Mesenchymal stem cell (in vitro differentiated cells and primary cell): ENCODE results near the gene APBB1IP.
A peak's percentile ranks its signal among the peaks of the same experiment; 100 is the strongest.

Source experiments
- DNase-seq: peaks from one replicate; pipeline ENCODE4 v3.0.0-alpha.2; 2013
- H2AFZ ChIP-seq: one replicate; pipeline ENCODE4 v1.6.1; 2013; ENCODE audit warnings: low read depth, mild to moderate bottlenecking, control low read depth, inconsistent platforms, low read length, moderate library complexity
- H2AK5ac ChIP-seq: 2 replicates; pipeline ENCODE4 v1.6.1; 2013; ENCODE audit warnings: low read length, moderate library complexity, mild to moderate bottlenecking, inconsistent platforms; ENCODE audit not compliant: severe bottlenecking
- H2BK120ac ChIP-seq: one replicate; pipeline ENCODE4 v1.6.1; 2013; ENCODE audit warnings: low read depth, mild to moderate bottlenecking, inconsistent platforms, low read length, moderate library complexity
- H2BK12ac ChIP-seq, 2 experiments: one replicate each; pipeline ENCODE4 v1.6.1; 2013; ENCODE audit warnings: inconsistent platforms in 2 of 2, low read length in 2 of 2, mild to moderate bottlenecking in 2 of 2, moderate library complexity in 2 of 2, control low read depth in 1 of 2
- H2BK15ac ChIP-seq: one replicate; pipeline ENCODE4 v1.6.1; 2013; ENCODE audit warnings: mild to moderate bottlenecking, low read depth, inconsistent platforms; ENCODE audit not compliant: poor library complexity, severe bottlenecking
- H2BK5ac ChIP-seq: 2 replicates; pipeline ENCODE4 v1.6.1; 2013; ENCODE audit warnings: low read depth, mild to moderate bottlenecking, low read length, control low read depth, inconsistent platforms; ENCODE audit not compliant: poor library complexity, severe bottlenecking
- H3K14ac ChIP-seq, 2 experiments: one replicate each; pipeline ENCODE4 v1.6.1; 2013; ENCODE audit warnings: inconsistent platforms in 2 of 2, low read length in 2 of 2, control low read depth in 1 of 2, mild to moderate bottlenecking in 1 of 2, moderate library complexity in 1 of 2
- H3K18ac ChIP-seq, 2 experiments: one replicate each; pipeline ENCODE4 v1.6.1; 2013; ENCODE audit warnings: inconsistent platforms in 2 of 2, low read length in 2 of 2, control low read depth in 1 of 2, low read depth in 1 of 2, mild to moderate bottlenecking in 1 of 2
- H3K23ac ChIP-seq, 2 experiments: one replicate each; pipeline ENCODE4 v1.6.1; 2013; ENCODE audit warnings: inconsistent platforms in 2 of 2, low read length in 2 of 2, mild to moderate bottlenecking in 2 of 2, moderate library complexity in 2 of 2, control low read depth in 1 of 2
- H3K27ac ChIP-seq: 2 replicates; pipeline ENCODE4 v1.5.1; 2013; ENCODE audit warnings: mild to moderate bottlenecking, moderate library complexity, low read length, control low read depth, inconsistent platforms; ENCODE audit not compliant: poor library complexity, severe bottlenecking
- H3K27me3 ChIP-seq, 2 experiments: 2 replicates each; pipeline versions ENCODE4 v1.6.1 to v1.7.0; 2013; ENCODE audit warnings: low read length in 2 of 2, mild to moderate bottlenecking in 2 of 2, moderate library complexity in 2 of 2, control low read depth in 1 of 2, inconsistent platforms in 1 of 2; ENCODE audit not compliant: control insufficient read depth in 1 of 2, insufficient read depth in 1 of 2
- H3K36me3 ChIP-seq, 2 experiments: 2 replicates each; pipeline versions ENCODE4 v1.6.1 to v1.7.0; 2013; ENCODE audit warnings: low read length in 2 of 2, control low read depth in 1 of 2, inconsistent platforms in 1 of 2, low read depth in 1 of 2, mild to moderate bottlenecking in 1 of 2; ENCODE audit not compliant: insufficient read depth in 2 of 2, control insufficient read depth in 1 of 2
- H3K4ac ChIP-seq, 2 experiments: one replicate each; pipeline ENCODE4 v1.6.1; 2013; ENCODE audit warnings: inconsistent platforms in 2 of 2, low read length in 2 of 2, mild to moderate bottlenecking in 2 of 2, moderate library complexity in 2 of 2, control low read depth in 1 of 2, low read depth in 1 of 2
- H3K4me1 ChIP-seq: 2 replicates; pipeline ENCODE4 v1.6.1; 2013; ENCODE audit warnings: low read depth, low read length, control low read depth; ENCODE audit not compliant: control insufficient read depth, insufficient read depth
- H3K4me2 ChIP-seq: 2 replicates; pipeline ENCODE4 v1.6.1; 2013; ENCODE audit warnings: low read length, mild to moderate bottlenecking, inconsistent platforms; ENCODE audit not compliant: poor library complexity, severe bottlenecking
- H3K4me3 ChIP-seq, 2 experiments: 2 replicates each; pipeline versions ENCODE4 v1.5.1 to v1.7.0; 2013; ENCODE audit warnings: low read length in 2 of 2, mild to moderate bottlenecking in 2 of 2, control low read depth in 1 of 2, low read depth in 1 of 2; ENCODE audit not compliant: insufficient read depth in 1 of 2
- H3K79me1 ChIP-seq: replicated peaks from 2 replicates; pipeline ENCODE4 v1.6.1; 2013; ENCODE audit warnings: mild to moderate bottlenecking, control low read depth, low read length, inconsistent platforms; ENCODE audit not compliant: poor library complexity, severe bottlenecking
- H3K9ac ChIP-seq: 2 replicates; pipeline ENCODE4 v1.7.0; 2013; ENCODE audit warnings: mild to moderate bottlenecking, low read length, moderate library complexity
- H3K9me3 ChIP-seq: 2 replicates; pipeline ENCODE4 v1.7.0; 2013; ENCODE audit warnings: mild to moderate bottlenecking, low read length; ENCODE audit not compliant: control insufficient read depth
- H4K8ac ChIP-seq: one replicate; pipeline ENCODE4 v1.6.1; 2013; ENCODE audit warnings: inconsistent platforms, mild to moderate bottlenecking, low read length, moderate library complexity
- H4K91ac ChIP-seq: one replicate; pipeline ENCODE4 v1.6.1; 2013; ENCODE audit warnings: mild to moderate bottlenecking, low read length, inconsistent platforms
- WGBS: methylation state at CpG from one replicate; pipeline ENCODE4 v1.1.7; 2013; ENCODE audit warnings: mixed read lengths; 5-methylcytosine and 5-hydroxymethylcytosine counted together

The APBB1IP gene

DNA sequence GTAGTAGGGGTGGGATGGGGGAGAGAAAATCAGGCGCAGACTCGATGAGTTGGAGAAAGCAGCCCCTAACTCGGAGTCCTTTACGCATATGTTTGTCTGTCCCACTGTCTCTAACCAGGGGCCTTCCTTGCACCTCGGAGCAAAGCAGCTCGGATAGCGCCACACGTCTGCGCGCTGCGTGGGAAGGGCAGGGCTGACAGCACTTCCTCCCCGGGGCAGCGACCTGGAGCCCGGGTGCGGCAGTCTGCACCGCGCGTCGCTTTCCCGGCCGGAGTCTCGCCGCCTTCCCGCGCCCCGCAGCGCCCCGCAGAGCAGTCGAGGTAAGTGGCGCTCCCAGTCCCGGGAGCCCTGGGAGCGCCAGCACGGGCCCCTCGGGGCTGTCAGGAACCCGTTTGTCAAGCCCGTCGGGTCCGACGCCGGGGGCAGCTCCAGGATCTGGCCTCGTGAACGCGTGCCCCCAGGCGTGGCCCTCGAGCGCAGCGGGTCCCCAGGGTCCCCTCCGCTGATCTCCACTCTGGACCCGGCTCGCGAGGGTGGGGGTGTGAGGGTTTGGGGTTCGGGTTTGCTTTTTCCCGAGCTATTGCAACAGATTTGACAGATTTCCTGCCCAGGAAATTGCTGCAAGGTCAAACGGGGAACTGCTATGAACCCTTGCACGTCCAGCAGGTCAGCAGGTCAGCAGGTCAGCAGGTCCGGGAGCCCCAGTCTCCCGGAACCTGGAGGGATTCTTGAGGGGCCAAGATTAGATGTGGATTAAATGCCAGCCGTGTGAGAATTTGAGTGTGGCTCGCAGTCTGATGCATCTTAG is 597 bp downstream of the APBB1IP start:
- Histone ChIP-seq H2BK5ac (no peak overlapping the region), H3K27ac (no peak overlapping the region), H2AK5ac (no peak overlapping the region), H3K14ac (no peak overlapping the region), H3K36me3 (peaks cover 0 to 23% of the 10 kb centered on the region in 2 experiments), H3K79me1 (no peaks in the 10 kb centered on the region), H3K9me3 (no peaks in the 10 kb centered on the region), H3K4me2 (peak overlapping the region; percentile 68), H3K4me1 (peaks cover 8% of the 10 kb centered on the region), H4K8ac (no peak overlapping the region), H3K4ac (no peak overlapping the region), H2BK120ac (no peak overlapping the region), H2BK12ac (no peak overlapping the region), H3K9ac (peak overlapping the region; percentile 96), H2AFZ (no peak overlapping the region), H3K27me3 (peaks cover 0 to 8% of the 10 kb centered on the region in 2 experiments), H4K91ac (no peak overlapping the region), H3K4me3 (peak overlapping the region in 1 of 2 experiments; percentile 85), H2BK15ac (no peak overlapping the region), H3K23ac (no peak overlapping the region), H3K18ac (no peak overlapping the region)
- no peak for DNase-seq
- WGBS: 26% methylated on average over 55 of the region's 59 CpGs

DNA sequence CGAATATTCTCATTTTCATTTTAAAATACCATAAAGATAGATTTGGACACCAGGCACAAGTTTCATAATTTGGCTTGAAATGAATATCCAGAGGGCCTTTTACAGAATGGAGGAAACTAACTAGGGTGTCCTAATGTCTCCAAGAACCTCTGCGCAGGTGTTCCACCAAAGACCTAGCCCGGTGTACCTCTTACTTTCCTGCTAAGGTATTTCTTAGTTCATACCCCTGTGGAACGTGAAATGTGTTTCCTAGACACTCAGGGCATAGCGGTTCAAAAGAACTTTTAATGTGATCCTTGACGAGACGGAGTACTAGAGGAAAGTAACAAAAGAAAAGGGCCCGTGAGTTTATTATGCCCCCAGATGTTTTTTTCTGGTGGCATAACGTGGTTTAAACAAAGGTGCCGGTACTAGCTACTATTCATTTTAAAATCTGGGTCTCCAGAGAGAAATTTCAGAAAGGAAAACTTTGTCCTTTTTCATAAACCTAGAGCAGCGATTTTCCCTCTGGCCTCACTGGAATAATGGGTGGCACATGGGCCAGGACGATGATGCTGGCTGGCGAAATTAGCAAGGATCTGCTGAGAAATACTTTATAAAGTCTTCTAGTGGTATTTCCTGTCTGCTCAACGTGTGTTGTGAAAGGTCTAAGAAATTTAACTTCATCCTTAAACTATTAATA is 1.4 kb downstream of the APBB1IP start:
- Histone ChIP-seq H3K14ac (no peak overlapping the region), H3K18ac (no peak overlapping the region), H3K4me3 (peak overlapping the region in 1 of 2 experiments; percentile 85), H3K27me3 (peaks cover 0 to 8% of the 10 kb centered on the region in 2 experiments), H2BK5ac (no peak overlapping the region), H3K4me1 (peaks cover 8% of the 10 kb centered on the region), H3K4ac (no peak overlapping the region), H4K91ac (no peak overlapping the region), H2BK12ac (no peak overlapping the region), H3K23ac (no peak overlapping the region), H4K8ac (no peak overlapping the region), H3K9me3 (no peaks in the 10 kb centered on the region), H2AFZ (no peak overlapping the region), H3K9ac (peak overlapping the region; percentile 96), H2BK15ac (no peak overlapping the region), H3K79me1 (no peaks in the 10 kb centered on the region), H3K36me3 (peaks cover 0 to 31% of the 10 kb centered on the region in 2 experiments), H2AK5ac (no peak overlapping the region), H3K4me2 (no peak overlapping the region), H2BK120ac (no peak overlapping the region), H3K27ac (no peak overlapping the region)
- 91% methylated on average over 12 of the region's 14 CpGs for WGBS
- no peak for DNase-seq

DNA sequence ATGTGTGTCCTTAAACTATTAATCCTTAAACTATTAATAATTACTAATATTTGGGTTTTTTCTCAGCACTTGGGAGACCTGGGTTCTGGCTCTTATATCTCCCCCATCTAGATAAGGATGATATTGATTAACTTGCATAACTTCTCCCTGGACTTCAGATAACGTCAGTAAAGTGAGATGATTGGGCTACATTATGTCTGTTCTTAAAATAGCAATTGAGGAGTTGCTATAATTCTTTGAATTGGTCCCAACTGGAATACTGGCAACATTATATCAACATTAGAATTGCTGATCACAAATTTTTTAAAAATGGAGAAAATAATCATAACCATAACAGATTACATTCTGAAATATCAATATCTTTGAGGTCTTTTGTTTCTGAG is 1.9 kb downstream of the APBB1IP start:
- no peak overlapping the region for H3K27ac ChIP-seq
- no peak overlapping the region for H3K14ac ChIP-seq
- WGBS: no CpG with 5 or more reads among the region's 1 CpG
- H3K4me3 ChIP-seq: peak overlapping the region in 1 of 2 experiments; percentile 85
- peaks cover 0 to 31% of the 10 kb centered on the region in 2 experiments for H3K36me3 ChIP-seq
- H2BK120ac ChIP-seq: no peak overlapping the region
- H3K79me1 ChIP-seq: no peaks in the 10 kb centered on the region
- DNase-seq: no peak
- no peak overlapping the region for H2BK15ac ChIP-seq
- peak overlapping the region; percentile 96 for H3K9ac ChIP-seq
- H4K8ac ChIP-seq: no peak overlapping the region
- H3K4me1 ChIP-seq: peaks cover 8% of the 10 kb centered on the region
- no peak overlapping the region for H2AK5ac ChIP-seq
- no peak overlapping the region for H3K4me2 ChIP-seq
- H2BK12ac ChIP-seq: no peak overlapping the region
- H4K91ac ChIP-seq: no peak overlapping the region
- no peak overlapping the region for H2AFZ ChIP-seq
- H3K18ac ChIP-seq: no peak overlapping the region
- H3K4ac ChIP-seq: no peak overlapping the region
- H3K23ac ChIP-seq: no peak overlapping the region
- H3K27me3 ChIP-seq: peaks cover 0 to 8% of the 10 kb centered on the region in 2 experiments
- no peaks in the 10 kb centered on the region for H3K9me3 ChIP-seq
- H2BK5ac ChIP-seq: no peak overlapping the region

DNA sequence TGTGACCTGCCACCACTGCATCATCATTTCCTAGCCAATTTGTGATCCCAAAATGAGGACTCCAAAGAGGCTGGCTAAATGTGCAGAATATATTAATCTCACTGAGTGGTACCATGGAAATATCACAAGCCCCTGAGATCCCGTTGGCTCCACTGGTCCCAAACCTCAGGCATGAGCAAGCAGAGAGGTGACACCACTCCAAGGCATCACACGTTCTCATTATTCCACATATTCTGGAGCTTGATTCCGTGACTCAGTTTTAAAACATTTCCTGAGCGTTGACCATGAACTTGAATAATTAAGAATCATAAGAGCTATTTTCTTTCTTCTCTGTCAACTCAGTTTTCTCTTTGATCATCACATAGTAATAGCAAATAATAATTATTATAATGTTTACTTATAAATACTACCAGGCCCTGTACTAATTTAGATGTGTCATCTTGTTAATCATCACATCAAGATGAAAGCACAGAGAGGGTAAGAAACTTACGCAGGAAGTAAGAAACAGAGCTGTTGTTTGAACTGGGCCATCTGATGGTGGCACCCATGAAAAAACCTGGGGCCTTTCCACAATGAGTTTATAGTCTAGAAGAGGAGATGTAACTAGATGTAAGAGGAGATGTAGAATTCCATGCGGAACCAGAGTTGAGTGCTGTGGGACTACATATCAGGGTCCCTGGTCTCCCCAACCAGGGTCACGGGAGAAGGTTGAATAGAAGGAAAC is 3.5 kb downstream of the APBB1IP start:
- no peak overlapping the region for H3K23ac ChIP-seq
- no peak overlapping the region for H4K8ac ChIP-seq
- H2BK15ac ChIP-seq: no peak overlapping the region
- peaks cover 0 to 8% of the 10 kb centered on the region in 2 experiments for H3K27me3 ChIP-seq
- WGBS: 62% methylated on average over 6 of the region's 7 CpGs
- no peaks in the 10 kb centered on the region for H3K79me1 ChIP-seq
- peaks cover 8% of the 10 kb centered on the region for H3K4me1 ChIP-seq
- no peak overlapping the region for H2BK5ac ChIP-seq
- no peak overlapping the region for H3K14ac ChIP-seq
- H3K4me3 ChIP-seq: peak overlapping the region in 1 of 2 experiments; percentile 85
- H4K91ac ChIP-seq: no peak overlapping the region
- no peak overlapping the region for H3K4me2 ChIP-seq
- no peak overlapping the region for H3K27ac ChIP-seq
- H3K18ac ChIP-seq: no peak overlapping the region
- no peak overlapping the region for H2AK5ac ChIP-seq
- no peaks in the 10 kb centered on the region for H3K9me3 ChIP-seq
- H2AFZ ChIP-seq: no peak overlapping the region
- H3K9ac ChIP-seq: peak overlapping the region; percentile 96
- no peak for DNase-seq
- no peak overlapping the region for H3K4ac ChIP-seq
- no peak overlapping the region for H2BK12ac ChIP-seq
- H2BK120ac ChIP-seq: no peak overlapping the region
- H3K36me3 ChIP-seq: peaks cover 0 to 42% of the 10 kb centered on the region in 2 experiments
